Glutamatergic neuron (in vitro differentiated cells): ENCODE measurements around the gene CTNND2. TPM values are rescaled to one million over a fixed set of nuclear protein-coding genes. Genes with fewer than 3 reads are reported as not detected.

Source experiments
- DNase-seq: peaks from one replicate; pipeline ENCODE4 v3.0.0; 2022
- H3K27ac Mint-ChIP-seq: one replicate; pipeline ENCODE4 v1.8.0; 2020; ENCODE audit warnings: mild to moderate bottlenecking, mixed read lengths, inconsistent platforms; ENCODE audit not compliant: unreplicated experiment
- H3K27me3 Mint-ChIP-seq: one replicate; pipeline ENCODE4 v1.8.0; 2020; ENCODE audit warnings: mild to moderate bottlenecking, moderate library complexity, mixed read lengths, inconsistent platforms; ENCODE audit not compliant: unreplicated experiment
- H3K36me3 Mint-ChIP-seq: one replicate; pipeline ENCODE4 v1.8.0; 2020; ENCODE audit warnings: mild to moderate bottlenecking, mixed read lengths, inconsistent platforms; ENCODE audit not compliant: unreplicated experiment
- H3K4me1 Mint-ChIP-seq: one replicate; pipeline ENCODE4 v1.8.0; 2020; ENCODE audit warnings: mild to moderate bottlenecking, low read depth, mixed read lengths, inconsistent platforms; ENCODE audit not compliant: unreplicated experiment
- H3K4me3 Mint-ChIP-seq: one replicate; pipeline ENCODE4 v1.8.0; 2020; ENCODE audit warnings: mild to moderate bottlenecking, mixed read lengths, inconsistent platforms; ENCODE audit not compliant: unreplicated experiment
- H3K9me3 Mint-ChIP-seq: one replicate; pipeline ENCODE4 v1.8.0; 2020; ENCODE audit warnings: mild to moderate bottlenecking, moderate library complexity, mixed read lengths, inconsistent platforms; ENCODE audit not compliant: unreplicated experiment
- total RNA-seq: library from RNA; stranded (reverse); fragmentation: NEBNext Ultra II Directional; extraction: Animal tissue kit (Norgen Biotek cat#: 25700); gene quantifications from one replicate; pipeline ENCODE4 v1.2.1, GENCODE V29; 2021; ENCODE audit not compliant: unreplicated experiment
- TF ChIP-seq, protein P1 (sequence below): fragments of 200-600 bp; sonication (generic); IDR thresholded peaks from one replicate; pipeline ENCODE4 v1.5.0; 2021; ENCODE audit not compliant: partially characterized antibody, unreplicated experiment

The CTNND2 gene
- total RNA-seq, 1 donor from 2014 or later, result 134 TPM

DNA sequence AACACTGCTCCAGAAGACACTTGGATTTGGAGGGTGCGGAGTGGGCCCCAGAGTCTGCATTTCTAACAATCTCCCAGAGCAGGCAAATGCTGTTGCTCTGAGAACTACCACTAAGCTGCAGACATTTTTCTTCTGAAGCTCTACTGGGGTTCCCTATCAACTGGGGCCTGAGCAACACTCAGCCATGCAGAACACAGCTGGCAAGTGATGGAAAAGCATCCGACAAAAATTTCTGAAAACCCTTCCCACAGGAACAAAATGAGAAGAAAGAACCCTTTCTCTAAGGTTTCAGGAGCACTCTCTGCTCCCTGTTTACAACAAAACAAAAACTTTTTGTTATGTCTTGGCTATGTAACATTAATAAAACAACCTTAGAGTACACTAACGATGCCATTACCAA is 516.9 kb downstream of the CTNND2 start:
- peaks cover 24% of the 10 kb centered on the region for H3K4me1 Mint-ChIP-seq
- peaks cover 13% of the 10 kb centered on the region for H3K9me3 Mint-ChIP-seq
- peaks cover 9% of the 10 kb centered on the region for H3K27me3 Mint-ChIP-seq
- H3K36me3 Mint-ChIP-seq, result no peaks in the 10 kb centered on the region
- H3K4me3 Mint-ChIP-seq, result no peak overlapping the region
- TF ChIP-seq, protein P1, sequence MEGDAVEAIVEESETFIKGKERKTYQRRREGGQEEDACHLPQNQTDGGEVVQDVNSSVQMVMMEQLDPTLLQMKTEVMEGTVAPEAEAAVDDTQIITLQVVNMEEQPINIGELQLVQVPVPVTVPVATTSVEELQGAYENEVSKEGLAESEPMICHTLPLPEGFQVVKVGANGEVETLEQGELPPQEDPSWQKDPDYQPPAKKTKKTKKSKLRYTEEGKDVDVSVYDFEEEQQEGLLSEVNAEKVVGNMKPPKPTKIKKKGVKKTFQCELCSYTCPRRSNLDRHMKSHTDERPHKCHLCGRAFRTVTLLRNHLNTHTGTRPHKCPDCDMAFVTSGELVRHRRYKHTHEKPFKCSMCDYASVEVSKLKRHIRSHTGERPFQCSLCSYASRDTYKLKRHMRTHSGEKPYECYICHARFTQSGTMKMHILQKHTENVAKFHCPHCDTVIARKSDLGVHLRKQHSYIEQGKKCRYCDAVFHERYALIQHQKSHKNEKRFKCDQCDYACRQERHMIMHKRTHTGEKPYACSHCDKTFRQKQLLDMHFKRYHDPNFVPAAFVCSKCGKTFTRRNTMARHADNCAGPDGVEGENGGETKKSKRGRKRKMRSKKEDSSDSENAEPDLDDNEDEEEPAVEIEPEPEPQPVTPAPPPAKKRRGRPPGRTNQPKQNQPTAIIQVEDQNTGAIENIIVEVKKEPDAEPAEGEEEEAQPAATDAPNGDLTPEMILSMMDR, result no peak
- H3K27ac Mint-ChIP-seq, result no peak overlapping the region
- no peak for DNase-seq

DNA sequence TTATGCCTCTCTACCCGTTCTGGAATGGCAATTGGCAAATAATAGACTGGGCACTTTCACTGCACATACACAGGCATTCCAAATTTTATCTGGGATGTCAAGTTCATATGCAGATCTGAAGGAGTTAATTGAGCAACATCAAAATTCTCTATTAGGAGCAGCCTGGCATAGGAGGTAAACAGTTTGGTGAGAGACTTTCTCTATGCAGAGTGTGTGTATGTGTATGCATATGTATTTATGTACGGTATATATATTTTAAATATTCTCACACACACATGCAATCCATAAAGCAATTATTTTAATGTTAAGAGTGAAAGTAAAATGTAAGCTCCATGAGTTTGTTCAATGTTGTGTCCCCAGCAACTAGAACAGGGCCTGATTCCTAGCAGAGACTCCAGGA is 517.8 kb downstream of the CTNND2 start:
- peak overlapping the region; percentile 42 for H3K27ac Mint-ChIP-seq
- peaks cover 13% of the 10 kb centered on the region for H3K9me3 Mint-ChIP-seq
- H3K4me3 Mint-ChIP-seq, result peak overlapping the region; percentile 86
- no peaks in the 10 kb centered on the region for H3K36me3 Mint-ChIP-seq
- DNase-seq, result no peak
- H3K4me1 Mint-ChIP-seq, result peaks cover 24% of the 10 kb centered on the region
- H3K27me3 Mint-ChIP-seq, result peaks cover 9% of the 10 kb centered on the region
- TF ChIP-seq, protein P1, result no peak

DNA sequence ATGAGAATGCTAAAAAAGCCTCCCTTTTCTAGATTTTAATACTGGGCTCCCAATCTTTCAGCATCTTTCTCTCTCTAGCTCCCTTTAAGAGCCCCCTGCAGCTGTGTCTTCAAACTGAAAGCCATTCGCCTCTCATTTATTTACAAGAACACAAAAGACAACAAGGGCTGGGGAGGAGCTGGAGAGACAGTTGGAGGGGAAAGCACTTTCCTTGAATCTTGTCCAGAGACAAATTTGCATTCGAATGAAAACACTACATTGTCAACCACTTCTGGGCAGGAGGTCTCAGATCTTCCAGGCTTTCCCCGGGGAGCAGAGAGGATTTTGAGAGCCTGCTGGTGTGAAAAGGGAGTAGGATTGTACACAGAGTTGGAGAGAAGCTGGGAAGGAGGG is 518.3 kb downstream of the CTNND2 start:
- Mint-ChIP-seq H3K27me3 (peaks cover 9% of the 10 kb centered on the region), H3K36me3 (no peaks in the 10 kb centered on the region), H3K9me3 (peaks cover 13% of the 10 kb centered on the region), H3K27ac (peak overlapping the region; percentile 42), H3K4me3 (peak overlapping the region; percentile 86), H3K4me1 (peaks cover 24% of the 10 kb centered on the region)
- DNase-seq, result peak; percentile 32
- TF ChIP-seq, protein P1, result no peak

DNA sequence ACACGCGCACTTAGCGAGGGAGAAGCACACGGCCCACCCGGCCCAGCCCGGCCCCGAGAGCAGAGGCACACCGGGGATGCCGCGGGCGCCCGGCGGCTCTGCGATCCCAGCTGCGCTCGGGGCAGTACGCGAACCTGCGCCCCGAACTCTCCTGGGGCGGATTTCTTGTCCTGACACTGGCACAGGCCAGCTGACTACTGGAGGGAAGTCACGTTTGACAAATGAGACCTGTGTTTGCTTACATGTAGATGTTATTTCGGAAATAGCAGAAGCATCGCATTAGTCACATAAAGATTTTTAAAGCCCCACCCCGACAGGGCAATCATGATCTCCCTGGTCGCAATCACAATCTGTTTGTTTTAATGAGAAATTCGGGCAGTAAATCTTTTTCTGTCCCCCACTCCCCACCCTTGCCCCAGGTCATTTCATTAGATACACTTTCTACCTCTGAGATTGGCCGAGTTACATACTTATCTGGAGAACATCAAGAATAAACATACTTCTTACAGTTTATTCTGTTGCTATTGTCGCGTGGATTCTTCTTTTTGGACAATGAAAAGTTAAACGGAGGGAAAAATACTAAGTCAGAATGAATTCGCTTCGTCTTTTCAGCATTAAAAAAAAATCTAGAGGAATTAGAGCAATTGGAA is 518.9 kb downstream of the CTNND2 start:
- TF ChIP-seq, protein P1, result no peak
- DNase-seq, result peak; percentile 44
- Mint-ChIP-seq H3K9me3 (peaks cover 13% of the 10 kb centered on the region), H3K27me3 (peaks cover 9% of the 10 kb centered on the region), H3K4me1 (peaks cover 24% of the 10 kb centered on the region), H3K4me3 (peak overlapping the region; percentile 86), H3K36me3 (no peaks in the 10 kb centered on the region), H3K27ac (peak overlapping the region; percentile 64)

DNA sequence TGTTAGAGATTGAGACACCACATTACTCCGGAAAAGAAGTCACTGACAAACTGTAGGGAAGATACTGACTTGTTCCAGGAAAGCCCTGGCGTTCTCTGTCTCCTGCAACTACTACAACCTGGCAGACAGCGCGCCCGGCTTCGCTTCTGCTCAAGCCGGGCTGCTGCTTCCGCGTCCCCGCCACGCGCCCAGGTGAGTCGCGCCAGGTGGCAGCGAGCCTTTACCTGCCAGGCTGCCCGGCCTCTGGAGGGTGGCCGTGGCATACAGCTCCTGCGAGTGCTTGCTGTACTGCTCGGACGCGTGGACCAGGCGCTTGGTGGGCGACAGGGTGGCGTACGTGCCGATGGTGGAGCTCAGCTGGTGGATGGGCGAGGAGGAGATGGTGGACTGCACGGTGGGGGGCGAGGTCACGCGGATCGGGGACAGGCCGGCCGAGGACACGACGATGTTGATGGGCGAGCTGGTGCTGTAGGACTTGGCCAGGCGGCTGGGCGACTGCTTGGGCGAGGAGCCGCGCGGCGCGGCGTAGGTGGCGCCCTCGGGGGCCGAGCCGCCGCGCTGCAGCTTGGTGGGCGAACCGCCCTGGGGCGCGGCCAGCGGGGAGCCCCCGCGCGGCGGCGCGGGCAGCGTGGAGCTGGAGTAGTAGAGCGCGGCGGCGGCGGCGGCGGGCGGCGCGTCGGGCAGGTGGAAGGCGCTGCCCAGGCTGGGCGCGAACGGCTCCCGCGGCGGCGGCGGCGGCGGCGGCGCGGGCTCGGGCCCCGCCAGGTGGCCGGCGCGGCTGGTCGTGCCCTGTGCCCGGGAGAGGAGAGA is 519.6 kb downstream of the CTNND2 start:
- H3K4me1 Mint-ChIP-seq, result peaks cover 24% of the 10 kb centered on the region

More for the DNA sequence above, 519.6 kb downstream of the CTNND2 start:
- Mint-ChIP-seq H3K27ac (peak overlapping the region; percentile 65), H3K9me3 (peaks cover 13% of the 10 kb centered on the region), H3K36me3 (no peaks in the 10 kb centered on the region), H3K4me3 (peak overlapping the region; percentile 85), H3K27me3 (peaks cover 9% of the 10 kb centered on the region)
- TF ChIP-seq, protein P1, result no peak
- DNase-seq, result peak; percentile 58
